ENCODE results near the gene RAMP2.
A peak's percentile ranks its signal among the peaks of the same experiment; 100 is the strongest.

Gene RAMP2

GRCh38 chr17:42795465-42795864 is 34.4 kb downstream of the RAMP2 start:
- no peak for ATAC-seq

DNA sequence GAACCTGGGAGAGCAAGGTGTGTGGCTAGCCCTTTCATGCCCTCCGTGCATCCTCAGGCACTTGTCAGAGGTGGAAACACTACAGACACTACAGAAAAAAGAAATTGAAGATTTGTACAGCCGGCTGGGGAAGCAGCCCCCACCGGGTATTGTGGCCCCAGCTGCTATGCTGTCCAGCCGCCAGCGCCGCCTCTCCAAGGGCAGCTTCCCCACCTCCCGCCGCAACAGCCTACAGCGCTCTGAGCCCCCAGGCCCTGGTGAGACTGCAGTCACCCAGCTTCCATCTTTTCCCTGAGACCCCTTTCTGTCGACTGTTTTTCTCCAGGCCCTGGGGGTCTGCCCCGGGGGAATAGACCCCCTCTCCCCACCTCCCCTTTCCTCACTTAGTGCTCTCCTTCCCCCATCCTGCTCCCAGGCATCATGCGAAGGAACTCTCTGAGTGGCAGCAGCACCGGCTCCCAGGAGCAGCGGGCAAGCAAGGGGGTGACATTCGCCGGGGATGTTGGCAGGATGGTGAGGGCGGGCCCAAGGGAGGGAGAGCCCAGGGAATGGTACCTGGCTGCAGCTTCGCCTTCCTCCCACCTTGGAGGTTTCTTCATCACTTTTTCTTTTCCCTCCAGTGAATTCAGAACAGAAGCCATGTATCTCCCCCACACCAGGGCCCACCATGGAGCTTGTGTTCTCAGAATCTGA is 35.2 kb downstream of the RAMP2 start:
- no peak for ATAC-seq

DNA sequence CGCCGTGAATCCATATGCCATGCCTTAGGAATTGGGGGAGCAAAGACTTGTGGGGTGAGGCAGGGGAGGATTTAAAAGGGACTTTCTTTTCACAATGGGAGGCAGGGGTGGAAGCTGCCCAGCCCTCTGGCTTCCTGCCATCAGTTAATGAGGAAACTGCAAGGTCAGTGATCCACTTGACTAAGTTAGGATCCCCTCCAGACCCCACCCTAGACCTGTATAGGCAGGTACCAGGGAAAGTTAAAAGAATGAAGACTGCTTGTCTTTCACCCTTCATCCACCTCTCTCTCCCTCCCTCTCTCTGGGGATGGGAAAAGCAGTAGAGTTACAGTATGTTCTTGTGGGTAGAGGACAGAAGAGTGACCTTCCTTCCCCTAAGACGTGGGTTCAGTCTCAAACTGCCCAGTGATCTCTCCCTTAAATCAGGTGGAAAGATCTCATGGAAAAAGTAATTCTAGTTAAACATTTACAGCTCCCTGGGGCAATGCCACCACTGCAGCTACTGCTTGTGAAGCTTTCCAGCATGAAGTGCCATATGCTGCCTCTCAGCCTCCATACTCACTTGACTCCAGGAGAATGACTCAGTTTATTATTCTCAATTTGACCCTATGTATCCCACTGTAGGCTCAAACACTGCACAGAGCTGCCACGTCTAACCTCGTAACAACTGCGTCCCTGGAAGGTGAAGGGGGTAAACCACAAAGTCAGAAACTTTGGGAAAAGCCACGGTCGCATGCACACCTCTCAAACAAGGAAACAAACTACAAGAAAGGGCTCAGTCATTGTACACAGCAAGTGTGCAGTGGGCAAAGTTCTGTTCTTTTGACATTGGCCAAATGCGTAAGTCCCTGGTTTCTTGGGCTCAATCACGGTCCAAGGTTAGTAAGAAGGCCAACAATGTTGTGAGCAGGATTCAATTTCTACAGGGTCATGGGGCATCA is 36.3 kb downstream of the RAMP2 start:
- no peak for ATAC-seq

DNA sequence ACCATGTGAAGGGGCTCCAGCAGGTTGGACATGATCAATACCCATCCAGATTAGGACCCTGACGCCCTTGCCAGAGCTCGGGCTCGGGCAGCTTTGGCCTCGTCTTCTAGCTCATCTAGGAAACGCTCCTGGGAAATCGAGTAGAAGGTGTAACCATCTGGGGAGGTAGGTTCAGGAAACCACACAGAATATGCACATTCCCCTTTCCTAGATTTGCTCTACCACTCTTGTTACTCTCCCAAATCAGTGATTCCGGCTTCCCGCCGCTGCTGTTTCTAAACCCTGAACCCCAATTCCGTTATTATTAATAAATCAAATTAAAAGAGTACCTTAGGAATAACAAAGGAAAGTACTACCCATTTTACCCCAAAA is 37.0 kb downstream of the RAMP2 start:
- no peak for ATAC-seq

- ATAC-seq = peak; percentile 99 to 100
Observed at GRCh38 chr17:42798383-42799380, 37.7 kb downstream of the RAMP2 start, which contains the start of the genes CNTD1 and COA3. TSS of gene CNTD1 (plus strand) at chr17:42798861. CDS start at chr17:42799068, 207 bp downstream. TSS of gene COA3 (minus strand) at chr17:42798704. CDS start at chr17:42798681, 23 bp downstream.

- no peak for ATAC-seq
Observed at GRCh38 chr17:42803074-42803883, 42.3 kb downstream of the RAMP2 start.

DNA sequence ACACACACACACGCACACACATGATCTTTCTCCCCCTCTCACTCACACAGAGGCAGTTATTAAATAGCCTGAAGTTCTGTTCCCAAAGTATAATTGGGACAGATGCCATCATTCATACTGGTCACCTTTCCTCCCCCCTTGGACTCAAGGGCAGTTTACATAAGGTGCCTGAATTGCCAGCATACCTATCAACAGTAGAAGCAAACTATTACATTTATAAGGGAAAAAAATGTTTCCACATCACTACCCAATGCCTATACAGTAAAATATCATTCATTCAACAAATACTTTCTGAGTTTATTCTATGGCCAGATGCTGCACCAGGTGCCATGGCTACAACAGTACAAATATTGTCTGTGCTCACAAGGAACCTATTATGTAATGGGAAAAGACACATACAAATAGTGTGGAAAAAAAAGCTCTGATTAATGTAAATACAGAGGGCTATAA is 43.9 kb downstream of the RAMP2 start:
- no peak for ATAC-seq

GRCh38 chr17:42806249-42806648 is 45.2 kb downstream of the RAMP2 start:
- no peak for ATAC-seq

GRCh38 chr17:42809250-42809649 is 48.2 kb downstream of the RAMP2 start:
- no peak for ATAC-seq

All from activated CD4-positive, CD25-positive, alpha-beta regulatory T cell treated with anti-CD3 and anti-CD28 coated beads, Interleukin-2, amount 50 U/mL, for 24 hours (primary cell).